Adipocyte (in vitro differentiated cells): ENCODE measurements around the gene MAU2.
"Not testable (repeated sequence)": the region's sequence is repeated elsewhere in the genome, so short reads cannot be mapped to it uniquely, and the experiment has no call there.

ENCODE experiments used
- DNase-seq: peaks from one replicate; pipeline ENCODE4 v3.0.0-alpha.2; 2015; ENCODE audit warnings: low read depth
- H3K27me3 ChIP-seq: replicated peaks from 2 replicates; pipeline ENCODE4 v1.7.0; 2013; ENCODE audit warnings: mild to moderate bottlenecking, low read length, moderate library complexity; ENCODE audit not compliant: control insufficient read depth, insufficient read depth
- H3K36me3 ChIP-seq: 2 replicates; pipeline ENCODE4 v1.7.0; 2013; ENCODE audit warnings: low read length, mild to moderate bottlenecking, moderate library complexity; ENCODE audit not compliant: control insufficient read depth, insufficient read depth, severe bottlenecking
- H3K4me1 ChIP-seq: 2 replicates; pipeline ENCODE4 v1.7.0; 2013; ENCODE audit warnings: mild to moderate bottlenecking, low read length, moderate library complexity; ENCODE audit not compliant: control insufficient read depth, insufficient read depth
- H3K4me3 ChIP-seq: 2 replicates; pipeline ENCODE4 v1.7.0; 2013; ENCODE audit warnings: mild to moderate bottlenecking, low read length, moderate library complexity
- H3K9ac ChIP-seq: 2 replicates; pipeline ENCODE4 v1.7.0; 2013; ENCODE audit warnings: mild to moderate bottlenecking, low read length, moderate library complexity
- H3K9me3 ChIP-seq: 2 replicates; pipeline ENCODE4 v1.7.0; 2013; ENCODE audit warnings: mild to moderate bottlenecking, low read length, moderate library complexity; ENCODE audit not compliant: control insufficient read depth

Gene MAU2

GRCh38 chr19:19348266-19348665 is 27.6 kb downstream of the MAU2 start:
- H3K36me3 ChIP-seq, result peaks cover 88% of the 10 kb centered on the region
- no peaks in the 10 kb centered on the region for H3K27me3 ChIP-seq
- no peak overlapping the region for H3K4me3 ChIP-seq
- H3K4me1 ChIP-seq, result no peaks in the 10 kb centered on the region
- no peaks in the 10 kb centered on the region for H3K9me3 ChIP-seq
- H3K9ac ChIP-seq, result no peak overlapping the region
- no peak for DNase-seq

- Histone ChIP-seq H3K36me3 (peaks cover 88% of the 10 kb centered on the region), H3K27me3 (no peaks in the 10 kb centered on the region), H3K4me3 (no peak overlapping the region), H3K9me3 (no peaks in the 10 kb centered on the region), H3K9ac (no peak overlapping the region), H3K4me1 (no peaks in the 10 kb centered on the region)
- DNase-seq, result no peak
Measured at GRCh38 chr19:19349365-19349764, 28.7 kb downstream of the MAU2 start.

DNA sequence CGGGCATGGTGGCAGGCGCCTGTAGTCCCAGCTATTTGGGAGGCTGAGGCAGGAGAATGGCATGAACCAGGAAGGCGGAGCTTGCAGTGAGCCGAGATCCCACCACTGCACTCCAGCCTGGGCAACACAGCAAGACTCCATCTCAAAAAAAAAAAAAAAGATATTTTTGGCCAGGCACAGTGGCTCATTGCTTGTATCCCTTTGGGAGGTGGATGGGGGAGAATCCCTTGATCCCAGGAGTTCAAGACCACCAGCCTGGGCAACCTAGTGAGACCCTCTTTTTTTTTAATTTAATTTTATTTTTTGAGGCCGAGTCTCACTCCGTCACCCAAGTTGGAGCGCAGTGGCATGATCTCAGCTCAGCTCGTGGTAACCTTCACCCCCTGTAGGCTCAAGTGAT is 30.1 kb downstream of the MAU2 start:
- H3K4me1 ChIP-seq, H3K27me3 ChIP-seq, H3K4me3 ChIP-seq, H3K9ac ChIP-seq, DNase-seq, H3K9me3 ChIP-seq: not testable (repeated sequence)
- peaks cover 88% of the 10 kb centered on the region for H3K36me3 ChIP-seq

- Histone ChIP-seq H3K9me3 (no peaks in the 10 kb centered on the region), H3K36me3 (peaks cover 89% of the 10 kb centered on the region), H3K4me1 (no peaks in the 10 kb centered on the region), H3K9ac (no peak overlapping the region), H3K4me3 (no peak overlapping the region), H3K27me3 (no peaks in the 10 kb centered on the region)
- DNase-seq, result no peak
Measured at GRCh38 chr19:19352823-19353222, 32.2 kb downstream of the MAU2 start.

DNA sequence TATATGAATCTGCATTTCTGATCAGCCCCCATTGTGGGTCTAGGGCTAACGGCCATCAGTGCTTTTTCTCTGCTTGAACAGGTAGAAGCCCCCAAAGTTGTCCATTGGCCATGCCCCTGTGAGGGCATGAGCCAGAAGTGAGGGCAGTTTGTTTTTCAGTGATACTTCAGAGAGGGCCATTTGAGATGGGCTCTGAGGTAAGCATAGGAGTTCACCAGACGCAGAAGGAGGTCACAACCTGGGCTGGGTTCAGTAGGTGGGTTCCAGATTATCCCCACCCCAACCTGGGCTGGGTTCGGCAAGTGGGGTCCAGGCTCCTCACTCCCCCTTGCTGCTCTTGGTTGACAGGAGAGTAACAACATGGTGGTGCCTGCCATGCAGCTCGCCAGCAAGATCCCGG is 33.4 kb downstream of the MAU2 start:
- DNase-seq, result no peak
- H3K27me3 ChIP-seq, result no peaks in the 10 kb centered on the region
- H3K36me3 ChIP-seq, result peaks cover 80% of the 10 kb centered on the region
- no peaks in the 10 kb centered on the region for H3K4me1 ChIP-seq
- H3K9ac ChIP-seq, result no peak overlapping the region
- H3K4me3 ChIP-seq, result no peak overlapping the region
- H3K9me3 ChIP-seq, result no peaks in the 10 kb centered on the region

GRCh38 chr19:19354932-19355331 is 34.3 kb downstream of the MAU2 start:
- no peak overlapping the region for H3K4me3 ChIP-seq
- no peak overlapping the region for H3K9ac ChIP-seq
- DNase-seq, result no peak
- no peaks in the 10 kb centered on the region for H3K4me1 ChIP-seq
- H3K9me3 ChIP-seq, result no peaks in the 10 kb centered on the region
- no peaks in the 10 kb centered on the region for H3K27me3 ChIP-seq
- peaks cover 73% of the 10 kb centered on the region for H3K36me3 ChIP-seq

DNA sequence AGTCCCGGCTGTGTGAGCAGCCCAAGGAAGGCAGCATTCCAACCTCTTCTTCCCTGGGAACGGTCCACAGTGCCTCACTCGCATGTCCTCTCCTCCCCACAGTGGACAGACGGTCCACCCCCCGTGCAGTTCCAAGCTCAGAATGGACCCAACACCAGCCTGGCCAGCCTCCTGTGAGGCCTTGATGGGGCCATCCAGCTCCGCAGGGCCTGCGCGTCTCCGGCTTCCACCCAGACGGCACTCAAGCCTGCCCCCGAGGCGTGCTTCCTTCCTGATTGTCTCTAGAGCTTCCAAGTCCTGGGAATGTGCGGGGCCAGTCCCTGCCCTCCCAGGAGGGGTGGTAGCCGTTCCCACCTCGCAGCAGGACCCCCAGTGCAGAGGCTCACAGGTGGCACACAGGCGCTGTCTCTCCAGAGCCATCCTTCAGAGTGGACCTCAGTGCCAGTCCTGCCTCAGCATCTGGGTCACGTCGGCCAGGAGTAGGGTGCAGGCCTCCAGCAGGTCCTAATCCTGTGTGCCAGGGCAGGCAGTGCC is 35.0 kb downstream of the MAU2 start:
- Histone ChIP-seq H3K4me1 (no peaks in the 10 kb centered on the region), H3K4me3 (no peak overlapping the region), H3K9me3 (no peaks in the 10 kb centered on the region), H3K27me3 (no peaks in the 10 kb centered on the region), H3K9ac (no peak overlapping the region), H3K36me3 (peaks cover 73% of the 10 kb centered on the region)
- DNase-seq, result no peak

DNA sequence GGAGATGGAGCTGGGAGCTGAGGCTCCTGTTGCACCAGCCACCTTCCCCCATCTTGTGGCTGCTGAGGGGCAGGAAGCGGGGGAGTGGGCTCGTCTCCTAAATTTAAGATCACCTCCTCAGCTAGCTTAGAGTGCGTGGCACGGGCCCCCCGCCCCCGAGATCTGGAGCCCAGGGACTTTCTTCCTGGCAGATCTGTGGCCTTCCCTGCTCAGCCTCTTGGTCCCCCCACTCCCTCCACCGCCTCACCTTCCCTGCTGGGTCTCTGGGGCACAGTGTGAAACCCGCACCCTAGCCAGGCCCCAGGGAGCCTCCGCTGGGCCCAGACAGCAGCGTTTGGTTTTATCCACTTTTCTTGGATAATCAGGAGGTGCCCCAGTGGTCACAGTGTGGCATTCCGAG is 35.9 kb downstream of the MAU2 start:
- no peak for DNase-seq
- H3K27me3 ChIP-seq, result no peaks in the 10 kb centered on the region
- no peak overlapping the region for H3K4me3 ChIP-seq
- peaks cover 3% of the 10 kb centered on the region for H3K4me1 ChIP-seq
- peaks cover 66% of the 10 kb centered on the region for H3K36me3 ChIP-seq
- no peak overlapping the region for H3K9ac ChIP-seq
- H3K9me3 ChIP-seq, result no peaks in the 10 kb centered on the region

DNA sequence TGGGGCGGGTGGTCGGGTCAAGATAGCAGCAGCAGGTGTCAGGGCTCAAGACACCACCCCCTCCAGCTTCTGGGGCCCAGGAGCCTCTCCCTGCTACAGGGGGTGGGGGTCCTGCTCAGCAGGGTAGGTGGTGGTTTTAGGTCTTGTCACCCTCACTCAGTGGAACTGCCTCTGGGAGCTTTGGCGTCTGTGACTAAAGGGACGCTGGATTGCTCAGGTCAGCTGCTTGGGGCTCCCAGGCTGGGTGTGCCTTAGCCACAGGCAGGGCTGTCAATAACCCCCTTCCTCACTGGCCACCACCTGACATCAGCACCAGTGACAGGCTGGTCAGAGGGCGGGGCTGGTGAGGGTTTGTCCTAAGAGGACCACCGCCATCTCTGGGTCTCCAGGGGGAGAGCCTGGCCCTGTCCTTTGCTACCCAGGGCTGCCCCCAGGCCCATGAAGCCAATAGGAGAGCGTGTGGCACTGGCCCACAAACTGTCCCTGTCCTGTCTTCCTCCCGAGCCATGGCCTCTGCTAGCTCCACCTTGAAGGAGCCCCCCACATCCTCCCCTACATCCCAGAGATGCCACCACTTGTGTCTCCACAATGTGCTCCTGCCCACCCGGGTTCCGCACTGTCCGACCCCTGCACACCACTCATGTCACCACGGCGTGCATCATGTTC is 36.4 kb downstream of the MAU2 start:
- peaks cover 61% of the 10 kb centered on the region for H3K36me3 ChIP-seq
- H3K27me3 ChIP-seq, result no peaks in the 10 kb centered on the region
- H3K4me1 ChIP-seq, result peaks cover 3% of the 10 kb centered on the region
- no peak overlapping the region for H3K9ac ChIP-seq
- no peak overlapping the region for H3K4me3 ChIP-seq
- DNase-seq, result no peak
- no peaks in the 10 kb centered on the region for H3K9me3 ChIP-seq

DNA sequence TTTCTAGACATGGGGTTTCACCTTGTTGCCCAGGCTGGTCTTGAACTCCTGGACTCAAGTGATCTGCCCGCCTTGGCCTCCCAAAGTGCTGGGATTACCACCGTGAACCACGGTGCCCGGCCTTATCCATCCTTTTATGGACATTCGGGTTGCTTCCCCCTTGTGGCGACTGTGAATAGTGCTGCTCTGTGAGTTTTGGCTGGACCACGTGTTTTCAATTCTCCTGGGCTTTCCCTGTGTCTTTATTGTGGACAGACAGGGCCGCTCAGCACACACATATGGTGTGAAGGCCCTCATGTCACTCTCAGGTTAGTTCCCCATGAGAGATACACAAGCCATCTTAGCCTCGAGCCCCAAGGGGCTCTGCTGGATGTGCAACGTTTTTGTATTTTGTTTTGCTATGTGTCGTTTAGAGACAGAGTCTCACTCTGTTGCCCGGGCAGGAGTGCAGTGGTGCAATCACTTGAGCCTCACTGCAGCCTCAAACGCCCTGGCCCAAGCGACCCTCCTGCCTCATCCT is 40.5 kb downstream of the MAU2 start:
- peaks cover 10% of the 10 kb centered on the region for H3K4me1 ChIP-seq
- H3K9me3 ChIP-seq, result no peaks in the 10 kb centered on the region
- no peak overlapping the region for H3K9ac ChIP-seq
- DNase-seq, result peak; percentile 92
- H3K27me3 ChIP-seq, result no peaks in the 10 kb centered on the region
- no peak overlapping the region for H3K4me3 ChIP-seq
- peaks cover 20% of the 10 kb centered on the region for H3K36me3 ChIP-seq

DNA sequence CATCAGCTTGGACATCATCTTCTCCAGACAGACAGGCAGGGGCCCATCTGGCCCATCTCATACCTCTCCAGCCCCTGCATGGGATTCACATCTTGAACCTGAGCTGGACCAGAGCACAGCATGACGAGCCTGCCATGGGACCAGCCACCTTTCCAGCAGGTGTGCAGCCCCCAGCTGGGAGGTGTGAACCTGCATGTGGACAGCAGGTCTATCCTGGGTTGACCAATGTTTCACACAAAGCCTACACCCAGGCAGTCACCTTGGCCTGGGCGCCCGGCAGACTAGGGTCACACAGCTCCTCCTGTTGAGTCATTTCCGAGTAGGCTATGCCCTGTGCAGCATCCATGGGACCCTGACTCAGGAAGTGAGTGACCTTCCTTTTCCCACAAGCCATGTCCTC is 41.4 kb downstream of the MAU2 start:
- Histone ChIP-seq H3K27me3 (no peaks in the 10 kb centered on the region), H3K9me3 (no peaks in the 10 kb centered on the region), H3K9ac (no peak overlapping the region), H3K36me3 (peaks cover 10% of the 10 kb centered on the region), H3K4me1 (peaks cover 13% of the 10 kb centered on the region), H3K4me3 (no peak overlapping the region)
- DNase-seq, result no peak
